SIG-M5 treated with dmso at 0.1 percent for 504 hours (cell line): ENCODE data around the gene PPARA.

Source experiments
- DNase-seq: peaks from one replicate; lab custom pipeline; 2025; ENCODE audit not compliant: unreplicated experiment; lab: John Stamatoyannopoulos, UW

PPARA gene

DNA sequence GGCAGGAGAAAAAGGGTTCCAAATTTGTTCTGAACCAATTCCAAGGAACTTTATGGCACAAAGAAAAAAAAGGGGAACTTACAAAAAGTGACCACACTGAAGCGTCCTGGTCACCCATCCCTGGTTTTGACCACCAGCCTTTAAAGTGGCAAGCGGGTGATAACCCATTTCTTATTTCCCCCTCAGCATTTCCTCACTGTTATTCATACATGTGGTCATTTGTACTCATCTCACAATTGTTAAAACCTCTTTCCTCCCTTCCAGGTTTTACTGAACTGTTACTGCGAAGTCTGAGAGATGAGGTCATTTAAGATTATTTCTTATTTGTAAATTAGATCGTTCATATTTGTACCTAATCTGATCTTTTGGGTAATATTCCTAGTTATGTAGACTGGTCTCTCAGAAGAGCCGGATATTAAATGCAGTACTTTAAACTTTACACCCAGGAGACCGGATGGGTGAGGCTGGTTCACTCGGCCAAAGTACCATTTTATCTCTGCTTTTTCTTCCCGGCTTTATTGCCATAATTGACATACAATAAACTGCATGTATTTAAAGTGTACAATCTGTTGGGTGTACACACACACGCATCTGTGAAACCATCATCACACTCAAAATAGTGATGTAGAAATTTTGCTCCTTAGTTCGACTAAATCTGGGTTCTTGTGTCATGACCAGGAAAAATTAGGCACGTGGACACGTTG lies 52.7 kb downstream of the PPARA start:
- DNase-seq, result no peak

DNA sequence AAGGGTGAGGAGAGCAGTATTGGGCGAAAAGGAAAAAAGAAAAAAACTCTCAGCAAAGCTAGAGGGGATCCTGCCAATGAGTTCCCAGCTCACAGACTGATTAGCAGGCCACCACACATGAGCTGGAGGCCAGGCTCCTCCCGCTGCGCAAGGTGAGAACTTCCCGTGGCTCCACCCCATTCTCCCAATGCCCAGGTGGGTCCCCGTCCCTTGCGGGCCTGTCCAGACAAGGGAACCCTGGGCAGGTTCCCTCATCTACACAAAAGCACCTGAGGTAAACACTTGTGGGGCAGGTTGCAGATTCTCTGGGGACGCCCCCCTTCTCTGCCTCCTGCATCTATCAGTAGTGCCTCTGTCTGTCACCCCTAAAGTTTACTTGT lies 53.3 kb downstream of the PPARA start:
- DNase-seq, result no peak

DNA sequence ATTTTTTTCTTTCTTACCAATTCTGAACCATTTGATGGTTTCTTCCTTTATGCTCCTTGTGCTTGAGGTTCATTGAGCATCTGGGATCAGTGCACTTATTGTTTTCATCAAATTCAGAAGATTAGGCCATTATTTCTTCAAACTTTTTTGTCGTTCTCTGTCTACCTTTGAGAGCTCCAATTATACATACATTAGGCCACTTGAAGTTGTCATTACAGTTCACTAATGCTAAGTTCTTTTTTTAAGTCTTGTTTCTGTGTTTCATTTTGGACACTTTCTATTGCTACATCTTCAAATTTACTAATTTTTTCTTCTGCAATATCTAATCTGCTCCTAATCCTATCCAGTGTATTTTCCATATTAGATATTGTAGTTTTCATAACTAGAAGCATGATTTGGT lies 58.9 kb downstream of the PPARA start:
- no peak for DNase-seq

DNA sequence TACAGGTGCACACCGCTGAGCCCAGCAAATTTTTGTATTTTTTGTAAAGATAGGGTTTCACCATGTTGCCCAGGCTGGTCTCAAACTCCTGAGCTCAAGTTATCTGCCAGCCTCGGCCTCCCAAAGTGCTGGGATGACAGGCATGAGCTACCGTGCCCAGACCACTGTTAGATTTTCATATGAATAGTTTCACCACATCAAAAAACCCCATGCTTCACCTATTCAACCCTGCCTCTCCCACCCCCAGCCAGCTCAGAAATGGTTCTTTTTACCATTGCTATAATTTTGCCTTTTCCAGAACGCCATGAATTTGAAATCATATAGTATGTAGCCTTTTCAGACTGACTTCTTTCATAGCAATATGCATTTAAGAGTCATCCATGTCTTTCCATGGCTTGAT lies 61.9 kb downstream of the PPARA start:
- no peak for DNase-seq

DNA sequence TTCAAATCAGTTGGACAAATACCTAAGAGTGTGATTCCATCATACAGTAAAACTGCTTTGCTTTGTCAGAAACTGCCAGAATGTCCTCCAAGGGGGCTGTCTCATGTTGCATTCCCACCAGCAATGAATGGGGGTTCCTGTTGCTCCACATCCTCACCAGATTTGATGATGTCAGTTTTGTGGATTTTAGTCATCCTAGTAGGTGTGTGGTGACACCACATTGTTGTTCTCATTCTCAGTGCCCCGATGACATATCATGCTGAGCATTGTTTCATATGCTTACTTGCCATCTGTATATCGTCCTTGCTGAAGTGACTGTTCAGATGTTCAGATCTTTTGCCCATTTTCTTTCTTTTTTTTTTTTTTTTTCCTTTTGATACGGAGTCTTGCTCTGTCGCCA lies 62.7 kb downstream of the PPARA start:
- no peak for DNase-seq

DNA sequence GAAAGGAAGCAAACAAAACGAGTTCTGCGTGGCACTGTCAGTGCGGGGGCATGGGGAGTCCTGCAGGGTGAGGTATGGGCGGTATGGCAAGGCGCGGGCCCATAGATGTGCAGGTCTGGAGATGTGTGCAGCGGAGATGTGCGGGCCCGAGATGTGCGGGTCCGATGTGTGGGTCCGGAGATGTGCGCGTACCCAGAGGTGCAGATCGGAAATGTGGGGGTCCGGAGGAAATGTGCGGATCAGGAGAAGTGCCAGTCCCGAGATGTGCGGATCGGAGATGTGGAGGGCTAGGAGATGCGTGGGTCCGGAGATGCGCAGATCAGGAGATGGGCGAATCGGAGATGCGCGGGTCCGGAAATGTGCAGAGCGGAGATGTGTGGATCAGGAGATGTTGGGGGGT lies 63.8 kb downstream of the PPARA start:
- no peak for DNase-seq

DNA sequence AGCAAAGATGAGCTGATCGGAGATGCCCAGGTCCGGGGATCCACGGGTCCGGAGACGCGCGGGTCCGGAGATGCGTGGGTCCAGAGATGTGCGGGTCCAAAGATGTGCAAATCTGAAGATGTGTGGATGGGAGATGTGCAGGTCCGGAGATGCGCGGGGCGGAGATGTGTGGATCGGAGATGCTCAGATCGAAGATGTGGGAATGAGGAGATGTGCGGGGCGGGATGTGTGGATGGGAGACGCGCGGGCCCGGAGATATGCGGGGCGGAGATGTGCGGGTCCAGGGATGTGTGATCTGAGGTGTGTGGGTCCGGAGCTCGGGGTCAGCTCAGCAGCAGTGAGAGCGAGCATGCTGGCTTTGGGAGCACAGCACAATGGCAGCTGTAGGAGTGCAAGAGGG lies 64.3 kb downstream of the PPARA start:
- no peak for DNase-seq

DNA sequence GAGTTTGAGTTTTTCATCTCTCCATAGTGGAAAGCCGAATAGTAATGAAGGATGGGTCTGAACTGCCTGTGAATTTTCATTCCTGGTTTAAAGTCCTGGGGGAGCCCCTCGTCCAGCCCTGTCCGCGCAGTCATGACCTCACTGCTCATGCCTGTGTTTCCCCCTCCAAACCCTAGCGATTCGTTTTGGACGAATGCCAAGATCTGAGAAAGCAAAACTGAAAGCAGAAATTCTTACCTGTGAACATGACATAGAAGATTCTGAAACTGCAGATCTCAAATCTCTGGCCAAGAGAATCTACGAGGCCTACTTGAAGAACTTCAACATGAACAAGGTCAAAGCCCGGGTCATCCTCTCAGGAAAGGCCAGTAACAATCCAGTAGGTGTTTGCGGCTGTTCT lies 69.3 kb downstream of the PPARA start:
- no peak for DNase-seq

DNA sequence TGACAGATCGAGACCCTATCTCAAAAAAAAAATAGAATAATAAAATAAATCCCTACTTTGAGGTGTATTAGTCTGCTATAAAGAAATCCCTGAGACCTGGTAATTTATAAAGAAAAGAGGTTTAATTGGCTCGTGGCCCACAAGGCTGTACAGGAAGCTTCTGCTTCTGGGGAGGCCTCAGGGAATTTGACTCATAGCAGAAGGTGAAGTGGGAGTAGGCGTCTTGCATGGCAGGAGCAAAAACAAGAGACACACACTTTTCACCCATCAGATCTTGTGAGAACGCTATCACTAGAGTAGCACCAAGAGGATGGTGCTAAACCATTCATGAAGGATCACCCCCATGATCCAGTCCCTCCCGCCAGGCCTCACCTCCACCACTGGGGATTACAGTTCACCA lies 70.6 kb downstream of the PPARA start:
- DNase-seq, result no peak

DNA sequence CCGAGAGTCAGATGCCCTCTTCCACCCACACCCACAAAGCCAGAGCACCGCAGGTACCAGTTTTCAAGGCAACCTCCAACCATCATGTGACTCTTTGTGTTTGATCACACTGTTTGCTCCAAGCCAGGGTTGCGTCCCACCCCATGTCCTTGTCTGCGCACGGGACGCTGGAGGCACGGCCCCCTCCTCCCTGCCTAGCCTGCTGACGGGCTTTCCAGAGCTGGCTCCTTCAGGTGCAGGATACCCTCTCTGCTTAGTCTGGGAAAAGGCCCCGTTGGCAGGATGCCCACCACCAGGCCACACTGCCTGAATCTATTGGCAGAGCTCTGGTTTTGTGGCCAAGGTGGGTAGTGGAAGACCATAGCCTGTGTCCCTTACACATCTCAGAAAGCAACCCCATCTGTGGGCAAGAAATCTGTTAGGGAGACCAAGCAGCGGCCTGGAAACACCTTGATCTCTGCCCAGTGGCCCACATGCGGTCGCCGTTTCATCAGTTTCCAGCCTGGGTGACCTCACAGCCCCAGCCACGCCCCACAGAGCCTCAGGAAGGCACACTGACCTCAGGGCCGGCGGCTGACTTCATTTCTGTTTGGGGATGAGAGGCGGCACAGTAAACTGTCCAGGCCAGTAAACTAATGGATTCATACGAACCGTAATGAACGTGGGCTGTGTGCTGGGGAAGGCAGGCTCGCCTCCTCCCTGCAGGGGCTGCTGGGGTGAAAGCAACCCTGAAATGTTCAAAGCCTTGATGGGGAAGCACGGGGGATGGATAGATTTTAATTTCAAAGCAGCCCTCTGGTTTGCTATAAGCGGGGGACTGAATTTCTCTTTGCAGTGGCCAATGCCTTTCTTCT lies 73.9 kb downstream of the PPARA start:
- no peak for DNase-seq

DNA sequence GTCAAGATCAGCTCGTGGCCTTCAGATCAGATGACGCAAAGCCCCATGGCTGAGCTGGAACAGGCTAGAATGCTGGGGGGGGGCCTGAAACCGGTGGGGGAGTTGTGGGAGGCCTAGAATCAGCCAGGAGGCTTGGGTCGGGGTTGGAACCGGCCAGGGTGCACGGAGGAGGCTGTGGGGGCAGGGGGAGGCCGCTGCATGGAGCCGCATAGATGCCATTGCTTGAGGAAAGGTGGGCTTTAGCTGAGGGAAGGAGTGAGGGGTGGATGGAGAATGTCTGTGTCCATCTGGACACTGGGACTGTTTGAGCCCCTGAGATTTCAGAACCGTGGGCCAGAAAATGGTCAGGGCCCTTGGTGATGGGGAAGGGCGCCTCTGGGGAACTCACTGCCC lies 74.6 kb downstream of the PPARA start:
- no peak for DNase-seq

DNA sequence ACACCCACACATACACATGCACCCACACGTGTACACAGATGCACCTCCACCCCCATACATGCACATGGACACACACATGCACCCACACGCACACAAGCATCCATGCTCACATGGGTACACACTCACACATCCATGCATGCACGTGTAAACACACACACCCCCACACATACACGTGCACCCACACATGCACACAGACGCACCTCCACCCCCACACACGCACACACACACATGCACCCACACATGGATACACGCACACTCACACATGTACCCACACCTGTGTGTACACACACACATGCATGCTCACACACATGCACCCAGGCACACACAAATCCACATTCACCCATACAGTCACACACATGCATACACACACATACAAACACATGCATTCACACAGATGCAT lies 75.3 kb downstream of the PPARA start:
- no peak for DNase-seq

DNA sequence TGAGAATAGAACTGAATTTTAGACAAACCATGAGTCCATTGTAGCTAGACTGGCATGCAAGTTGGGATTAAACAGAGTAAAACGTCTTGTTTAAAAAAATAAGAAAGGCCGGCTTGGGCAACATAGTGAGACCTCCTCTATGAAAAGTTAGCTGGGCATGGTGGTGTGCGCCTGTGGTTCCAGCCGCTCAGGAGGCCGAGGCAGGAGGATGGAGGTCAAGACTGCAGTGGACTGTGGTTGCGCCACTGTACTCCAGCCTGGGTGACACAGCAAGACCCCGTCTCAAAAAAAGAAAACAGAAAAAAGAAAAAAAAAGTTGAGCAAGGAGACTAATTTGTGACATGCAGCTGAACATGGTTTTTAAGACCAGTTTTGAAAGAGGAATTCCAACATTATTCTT lies 76.3 kb downstream of the PPARA start:
- no peak for DNase-seq

DNA sequence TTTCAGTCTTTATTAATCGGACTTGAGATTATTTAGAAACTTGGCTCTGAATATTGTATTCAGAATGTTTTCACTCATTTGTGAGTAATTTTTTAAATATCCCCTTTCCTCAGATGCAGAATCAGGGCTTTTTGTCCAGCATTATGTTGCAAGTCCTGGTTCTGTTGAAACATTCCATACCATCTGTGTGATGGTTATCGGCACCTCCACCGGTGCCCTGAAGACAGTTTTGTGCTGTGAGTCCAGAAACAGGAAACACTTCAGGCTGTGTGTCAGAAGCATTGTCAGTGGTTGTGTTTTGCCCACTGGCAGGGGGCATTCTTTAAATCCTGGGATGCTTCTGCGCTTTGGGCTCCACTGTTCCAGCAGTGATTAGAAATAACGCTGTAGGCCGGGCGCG lies 79.4 kb downstream of the PPARA start:
- no peak for DNase-seq

DNA sequence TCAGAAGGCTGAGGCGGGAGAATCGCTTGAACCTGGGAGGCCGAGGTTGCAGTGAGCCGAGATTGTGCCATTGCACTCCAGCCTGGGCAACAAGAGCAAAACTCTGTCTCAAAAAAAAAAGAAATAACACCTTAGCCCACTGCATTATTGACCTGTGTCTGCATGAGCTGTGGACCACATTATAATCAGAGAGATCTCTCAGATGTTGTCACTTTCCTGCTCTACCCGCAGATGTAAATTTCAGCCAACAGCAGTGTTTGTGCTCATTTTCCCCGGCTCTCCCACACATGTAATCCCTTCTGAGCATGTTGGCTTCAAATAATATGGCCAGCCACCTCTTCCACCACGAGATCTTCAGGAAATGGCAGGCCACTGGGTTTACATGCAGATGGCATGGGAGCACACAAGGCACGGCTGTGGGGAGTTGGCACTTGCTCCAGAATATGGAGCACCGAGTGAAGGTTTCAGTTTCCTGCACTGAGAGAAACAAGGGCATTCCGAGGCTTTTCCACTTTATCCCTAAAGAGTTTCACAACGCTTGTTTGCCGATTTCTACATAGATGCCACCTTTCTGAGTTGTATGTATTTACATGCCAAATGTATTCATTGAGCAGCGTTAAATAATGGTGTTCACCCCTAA lies 80.1 kb downstream of the PPARA start:
- no peak for DNase-seq

DNA sequence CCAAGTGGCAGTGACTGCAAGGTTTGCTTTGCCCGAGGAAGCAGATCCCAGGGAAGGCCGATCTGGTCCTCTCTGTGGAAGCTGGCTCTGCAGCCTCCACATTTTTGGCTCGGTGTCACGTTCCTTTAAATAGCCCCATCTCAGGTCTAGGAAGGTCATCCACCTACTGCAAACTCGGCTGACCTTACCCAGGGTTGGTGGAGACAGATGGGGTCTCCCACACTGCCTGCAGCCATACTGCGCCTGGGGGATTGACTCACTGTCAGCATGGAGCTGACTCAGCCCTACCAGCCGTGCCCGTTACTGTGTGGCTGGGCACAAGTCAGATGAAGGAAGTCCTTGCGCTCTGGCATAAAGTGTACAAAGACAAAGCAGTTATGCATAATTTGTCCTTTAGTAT lies 82.9 kb downstream of the PPARA start:
- no peak for DNase-seq

DNA sequence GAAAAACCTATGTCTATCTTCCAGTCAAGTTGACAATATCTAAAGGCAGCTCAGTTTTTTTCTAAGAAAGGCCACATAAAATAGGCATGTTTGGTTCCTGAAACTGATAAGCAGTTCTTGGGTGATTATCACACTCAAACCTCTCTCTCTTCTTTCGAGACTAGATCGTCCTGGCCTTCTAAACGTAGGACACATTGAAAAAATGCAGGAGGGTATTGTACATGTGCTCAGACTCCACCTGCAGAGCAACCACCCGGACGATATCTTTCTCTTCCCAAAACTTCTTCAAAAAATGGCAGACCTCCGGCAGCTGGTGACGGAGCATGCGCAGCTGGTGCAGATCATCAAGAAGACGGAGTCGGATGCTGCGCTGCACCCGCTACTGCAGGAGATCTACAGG lies 84.6 kb downstream of the PPARA start:
- DNase-seq, result no peak

DNA sequence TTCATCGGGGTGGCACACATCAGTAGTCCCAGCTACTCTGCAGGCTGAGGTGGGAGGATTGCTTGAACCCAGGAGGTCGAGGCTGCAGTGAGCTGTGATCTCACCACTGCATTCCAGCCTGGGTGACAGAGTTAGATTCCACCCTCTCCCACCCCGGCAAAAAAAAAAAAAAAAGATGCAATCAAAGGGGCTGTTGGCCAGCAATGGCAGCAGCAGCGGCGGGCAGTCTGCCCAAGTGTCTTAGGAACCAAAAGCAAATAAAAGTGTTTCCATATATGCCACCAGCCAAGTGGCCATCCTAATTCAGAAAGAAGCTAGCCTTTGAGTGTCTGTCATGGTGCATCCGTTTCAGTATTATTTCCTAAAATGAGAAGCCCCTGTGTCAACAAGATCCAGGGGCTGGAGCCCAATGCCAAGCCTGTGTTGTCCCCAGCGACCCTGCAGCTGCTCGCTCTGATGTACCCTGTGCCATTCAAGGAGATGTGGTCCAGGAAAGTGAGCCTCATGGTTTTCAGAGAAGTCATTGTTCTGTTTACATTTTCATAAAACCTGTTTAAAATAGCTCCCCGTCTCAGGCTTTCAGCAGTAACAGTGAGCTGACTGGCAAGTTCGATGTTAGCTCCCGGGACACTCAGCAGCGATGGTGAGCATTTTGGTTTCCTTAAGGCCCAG lies 87.3 kb downstream of the PPARA start:
- no peak for DNase-seq

DNA sequence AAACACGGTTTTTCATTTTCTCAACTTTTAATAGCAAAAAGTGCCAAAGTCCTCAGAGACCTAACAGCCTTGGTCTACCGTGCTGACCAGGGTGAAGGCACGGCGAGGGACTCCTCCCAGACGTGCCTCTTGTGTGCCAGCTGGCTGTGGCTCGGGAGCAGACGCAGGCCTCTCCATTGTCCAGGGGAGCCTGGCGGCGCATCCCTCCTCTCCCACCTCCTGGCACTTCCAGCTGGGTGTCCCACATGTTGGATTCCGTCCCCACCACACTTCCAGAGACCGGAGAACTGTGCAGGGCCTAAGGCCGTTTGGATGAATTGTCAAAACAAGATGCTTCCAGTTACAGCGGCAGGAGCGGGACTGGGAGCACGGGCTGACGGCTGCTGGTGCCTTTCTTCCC lies 88.2 kb downstream of the PPARA start:
- DNase-seq, result no peak

DNA sequence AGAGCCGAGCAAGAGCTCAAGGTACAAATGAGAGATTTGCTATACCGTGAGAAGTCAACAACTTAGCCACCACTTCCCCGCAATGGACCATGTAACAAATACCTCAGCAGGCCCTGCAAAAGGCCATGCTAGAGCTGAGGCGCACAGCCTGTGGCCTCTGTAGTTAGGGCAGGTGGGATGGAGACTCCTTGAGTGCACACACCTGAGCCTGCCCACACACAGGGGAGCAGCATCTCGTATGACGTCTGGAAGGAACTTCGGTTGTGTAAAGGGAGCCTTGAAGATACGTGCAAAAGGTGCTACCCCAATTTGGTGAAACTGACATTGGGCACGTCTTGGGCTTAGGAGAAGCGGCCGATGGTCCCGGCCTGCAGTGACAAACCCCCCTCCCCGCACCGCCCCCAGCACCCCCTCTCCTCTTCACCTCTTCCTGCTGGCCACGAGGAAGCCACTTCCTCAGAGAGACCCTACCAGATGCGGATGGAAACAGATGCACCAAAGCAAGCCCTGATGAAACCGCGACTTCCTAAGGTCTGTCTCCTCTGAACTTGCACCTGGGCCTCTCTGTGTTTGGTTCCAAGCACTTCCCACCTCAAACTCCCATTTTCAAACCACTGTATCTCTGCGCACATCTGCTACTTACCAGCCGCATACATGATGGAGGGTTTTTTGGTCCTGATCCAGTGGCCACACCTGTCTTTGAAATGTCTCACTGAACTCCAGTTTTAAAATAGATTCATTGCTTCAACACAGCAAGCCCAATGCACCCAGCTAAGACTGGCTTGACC lies 89.1 kb downstream of the PPARA start:
- DNase-seq, result no peak

DNA sequence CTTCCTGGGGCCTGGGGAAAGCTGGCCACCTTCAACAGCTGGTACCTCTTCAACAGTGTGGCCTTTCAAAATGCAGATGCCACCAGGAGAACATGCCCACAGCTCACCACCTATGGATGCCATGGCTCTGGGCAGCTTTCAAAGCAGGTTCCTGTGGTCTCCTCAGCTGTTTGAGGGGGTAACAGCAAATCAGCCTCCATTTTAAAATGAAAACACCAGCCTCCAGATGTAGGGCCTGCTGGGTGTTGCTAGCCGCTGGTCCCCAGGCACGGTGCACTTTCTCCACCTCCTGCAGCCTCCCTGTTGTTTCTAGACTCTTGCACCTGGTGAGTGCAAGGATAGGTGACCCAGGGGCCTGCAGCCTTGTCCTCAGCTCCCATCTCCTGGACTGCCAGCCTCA lies 89.7 kb downstream of the PPARA start:
- no peak for DNase-seq
